Loucy (cell line): ENCODE results near the gene ABCC8.

ENCODE experiments used
- H2AFZ ChIP-seq: fragments of 200-600 bp; sonication (generic); 2 replicates; pipeline ENCODE4 v1.6.0; 2016; ENCODE audit warnings: antibody characterized with exemption, mild to moderate bottlenecking, low read length, moderate library complexity
- H3F3A ChIP-seq: fragments of 200-600 bp; 2 replicates; pipeline ENCODE4 v1.6.0; 2016; ENCODE audit warnings: antibody characterized with exemption, low read depth, mild to moderate bottlenecking
- H3K27me3 ChIP-seq: fragments of 200-600 bp; sonication (generic); 2 replicates; pipeline ENCODE4 v1.6.1; 2014; ENCODE audit warnings: low read length, mild to moderate bottlenecking; ENCODE audit not compliant: insufficient read depth, poor library complexity, severe bottlenecking
- H3K36me3 ChIP-seq: fragments of 200-600 bp; sonication (generic); 2 replicates; pipeline ENCODE4 v1.6.1; 2016; ENCODE audit warnings: low read length; ENCODE audit not compliant: insufficient read depth
- H3K4me1 ChIP-seq: fragments of 200-600 bp; sonication (generic); 2 replicates; pipeline ENCODE4 v1.5.1; 2014; ENCODE audit warnings: low read length, mild to moderate bottlenecking; ENCODE audit not compliant: insufficient read depth, poor library complexity, severe bottlenecking
- H3K4me2 ChIP-seq: fragments of 200-600 bp; sonication (generic); 2 replicates; pipeline ENCODE4 v1.6.0; 2014; ENCODE audit warnings: antibody characterized with exemption, low read length, low read depth, mild to moderate bottlenecking; ENCODE audit not compliant: poor library complexity, severe bottlenecking
- H3K4me3 ChIP-seq: fragments of 200-600 bp; sonication (generic); 2 replicates; pipeline ENCODE4 v1.5.1; 2014; ENCODE audit warnings: low read length, mild to moderate bottlenecking, mixed read lengths; ENCODE audit not compliant: poor library complexity, severe bottlenecking
- H3K79me2 ChIP-seq: fragments of 200-600 bp; sonication (generic); 2 replicates; pipeline ENCODE4 v1.6.1; 2014; ENCODE audit warnings: low read length; ENCODE audit not compliant: insufficient read depth
- H3K9ac ChIP-seq: fragments of 200-600 bp; sonication (generic); 2 replicates; pipeline ENCODE4 v1.6.0; 2014; ENCODE audit warnings: mild to moderate bottlenecking, low read depth, low read length, moderate library complexity; ENCODE audit not compliant: poor library complexity, severe bottlenecking
- H3K9me2 ChIP-seq: fragments of 200-600 bp; sonication (generic); replicated peaks from 2 replicates; pipeline ENCODE4 v1.6.1; 2016; ENCODE audit warnings: low read depth, low read length, mixed read lengths
- H3K9me3 ChIP-seq: fragments of 200-600 bp; sonication (generic); 2 replicates; pipeline ENCODE4 v1.6.1; 2014; ENCODE audit warnings: mild to moderate bottlenecking, antibody characterized with exemption, low read length, low read depth; ENCODE audit not compliant: insufficient read depth
- H4K20me1 ChIP-seq: fragments of 200-600 bp; sonication (generic); 2 replicates; pipeline ENCODE4 v1.6.0; 2014; ENCODE audit warnings: antibody characterized with exemption, low read length, mild to moderate bottlenecking; ENCODE audit not compliant: insufficient read depth, poor library complexity, severe bottlenecking
- EZH2phosphoT487 ChIP-seq: fragments of 200-600 bp; IDR thresholded peaks from 2 replicates; pipeline ENCODE4 v1.6.1; 2018; ENCODE audit warnings: antibody characterized with exemption, mild to moderate bottlenecking, moderate library complexity, borderline replicate concordance
- TF ChIP-seq, protein P1 (sequence below): fragments of 200-600 bp; sonication (generic); conservative IDR thresholded peaks from 2 replicates; pipeline ENCODE4 v1.5.1; 2014; ENCODE audit warnings: mild to moderate bottlenecking, antibody characterized with exemption, low read length

Gene ABCC8

DNA sequence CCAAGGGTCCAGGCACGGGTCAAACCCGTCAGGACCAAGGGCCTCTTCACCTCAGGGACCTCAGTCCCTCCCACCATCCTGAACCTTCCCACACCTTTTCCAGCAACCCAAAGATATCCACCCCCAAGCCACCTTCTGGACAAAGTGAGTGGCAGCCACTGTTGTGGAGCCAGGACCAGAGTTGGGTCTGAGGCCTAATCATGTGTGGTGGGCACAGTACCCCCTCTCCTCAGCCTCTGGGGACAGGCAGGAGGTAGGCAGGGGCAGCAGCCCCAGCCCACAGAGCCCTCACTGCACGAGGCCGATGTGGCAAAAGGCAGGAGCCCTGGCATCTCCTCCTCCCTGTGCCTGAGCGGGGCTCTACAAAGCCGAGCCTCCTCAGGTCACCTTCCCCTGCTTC is 90.7 kb downstream of the ABCC8 start:
- H2AFZ ChIP-seq, result no peak overlapping the region
- H3K9me2 ChIP-seq, result no peaks in the 10 kb centered on the region
- H3K79me2 ChIP-seq, result no peaks in the 10 kb centered on the region
- H3K27me3 ChIP-seq, result no peaks in the 10 kb centered on the region
- H3K36me3 ChIP-seq, result no peaks in the 10 kb centered on the region
- H3K9me3 ChIP-seq, result no peaks in the 10 kb centered on the region
- no peaks in the 10 kb centered on the region for H4K20me1 ChIP-seq
- H3K4me3 ChIP-seq, result no peak overlapping the region
- H3K9ac ChIP-seq, result no peak overlapping the region
- no peak overlapping the region for H3K4me2 ChIP-seq
- H3F3A ChIP-seq, result no peaks in the 10 kb centered on the region
- TF ChIP-seq EZH2phosphoT487, result no peak
- TF ChIP-seq, protein P1, sequence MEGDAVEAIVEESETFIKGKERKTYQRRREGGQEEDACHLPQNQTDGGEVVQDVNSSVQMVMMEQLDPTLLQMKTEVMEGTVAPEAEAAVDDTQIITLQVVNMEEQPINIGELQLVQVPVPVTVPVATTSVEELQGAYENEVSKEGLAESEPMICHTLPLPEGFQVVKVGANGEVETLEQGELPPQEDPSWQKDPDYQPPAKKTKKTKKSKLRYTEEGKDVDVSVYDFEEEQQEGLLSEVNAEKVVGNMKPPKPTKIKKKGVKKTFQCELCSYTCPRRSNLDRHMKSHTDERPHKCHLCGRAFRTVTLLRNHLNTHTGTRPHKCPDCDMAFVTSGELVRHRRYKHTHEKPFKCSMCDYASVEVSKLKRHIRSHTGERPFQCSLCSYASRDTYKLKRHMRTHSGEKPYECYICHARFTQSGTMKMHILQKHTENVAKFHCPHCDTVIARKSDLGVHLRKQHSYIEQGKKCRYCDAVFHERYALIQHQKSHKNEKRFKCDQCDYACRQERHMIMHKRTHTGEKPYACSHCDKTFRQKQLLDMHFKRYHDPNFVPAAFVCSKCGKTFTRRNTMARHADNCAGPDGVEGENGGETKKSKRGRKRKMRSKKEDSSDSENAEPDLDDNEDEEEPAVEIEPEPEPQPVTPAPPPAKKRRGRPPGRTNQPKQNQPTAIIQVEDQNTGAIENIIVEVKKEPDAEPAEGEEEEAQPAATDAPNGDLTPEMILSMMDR, result no peak
- H3K4me1 ChIP-seq, result peaks cover 8% of the 10 kb centered on the region

DNA sequence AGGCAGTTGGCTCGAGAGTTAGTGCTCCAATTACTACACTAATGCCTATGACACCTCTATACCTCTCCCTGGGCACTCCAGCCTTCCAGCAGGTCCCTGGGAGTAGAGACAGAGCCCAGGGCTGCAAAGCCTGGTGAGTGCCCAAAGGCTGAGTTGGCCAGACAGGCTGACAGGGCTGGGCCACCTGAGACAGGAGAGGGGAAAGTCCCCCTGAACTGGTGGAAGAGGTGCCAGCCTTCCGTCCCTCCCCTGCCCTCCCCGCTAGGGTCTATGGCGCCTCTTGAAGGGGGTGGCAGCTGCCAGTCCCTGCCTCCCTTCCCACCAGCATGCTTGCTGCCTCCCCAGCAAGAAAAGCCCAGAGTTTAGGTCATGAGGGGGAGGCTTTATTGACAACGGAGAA is 91.2 kb downstream of the ABCC8 start:
- no peaks in the 10 kb centered on the region for H3K27me3 ChIP-seq
- H4K20me1 ChIP-seq, result no peaks in the 10 kb centered on the region
- TF ChIP-seq EZH2phosphoT487, result no peak
- TF ChIP-seq, protein P1, result no peak
- no peaks in the 10 kb centered on the region for H3F3A ChIP-seq
- H3K4me1 ChIP-seq, result peaks cover 8% of the 10 kb centered on the region
- no peaks in the 10 kb centered on the region for H3K79me2 ChIP-seq
- H3K9me2 ChIP-seq, result no peaks in the 10 kb centered on the region
- no peak overlapping the region for H3K4me3 ChIP-seq
- H3K9me3 ChIP-seq, result no peaks in the 10 kb centered on the region
- no peak overlapping the region for H2AFZ ChIP-seq
- no peak overlapping the region for H3K4me2 ChIP-seq
- no peak overlapping the region for H3K9ac ChIP-seq
- no peaks in the 10 kb centered on the region for H3K36me3 ChIP-seq

DNA sequence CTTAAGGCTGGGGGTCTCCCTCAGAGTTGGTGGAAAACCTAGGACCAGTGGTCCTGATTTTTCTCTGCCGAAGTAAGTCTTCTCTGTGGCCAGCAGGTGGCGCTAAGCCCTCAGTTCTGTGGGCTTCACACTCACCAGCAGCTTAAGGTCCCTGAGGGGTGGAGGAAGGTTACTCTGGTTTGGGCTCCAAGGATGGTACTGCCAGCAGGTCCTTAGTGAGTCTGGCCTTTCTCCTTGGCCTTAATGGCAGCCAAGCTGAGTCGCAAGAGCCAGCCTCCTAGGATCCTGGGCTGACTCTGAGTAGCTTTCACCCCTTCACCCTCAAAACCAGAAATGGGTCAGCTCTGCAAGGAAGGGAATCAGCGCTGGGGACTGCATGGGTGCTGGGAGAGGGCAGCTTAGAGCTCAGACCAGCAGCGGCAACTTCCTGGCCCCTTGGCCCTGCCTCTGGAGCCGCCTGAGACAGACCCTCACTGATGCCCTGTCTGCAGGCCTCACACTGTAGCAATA is 92.6 kb downstream of the ABCC8 start:
- Histone ChIP-seq H3K79me2 (no peaks in the 10 kb centered on the region), H4K20me1 (no peaks in the 10 kb centered on the region), H3F3A (no peaks in the 10 kb centered on the region), H3K36me3 (no peaks in the 10 kb centered on the region), H3K9me2 (no peaks in the 10 kb centered on the region), H3K4me2 (no peak overlapping the region), H3K4me3 (no peak overlapping the region), H3K9me3 (no peaks in the 10 kb centered on the region), H3K27me3 (no peaks in the 10 kb centered on the region), H3K4me1 (no peaks in the 10 kb centered on the region), H2AFZ (no peak overlapping the region), H3K9ac (no peak overlapping the region)
- TF ChIP-seq, protein P1, result peak; percentile 97
- no peak for TF ChIP-seq EZH2phosphoT487
